ENCODE data around the gene PODN. TPM values are rescaled to one million over a fixed set of nuclear protein-coding genes. Genes with fewer than 3 reads are reported as not detected.

The PODN gene
- total RNA-seq, 2 donors from 2014 or later = 35.8 to 123 TPM

GRCh38 chr1:53082826-53083455 lies 20.9 kb downstream of the PODN start:
- intact Hi-C loops (cut with DNase I) = no loop called here
- ATAC-seq (no peak), DNase-seq (no peak)
- no peak overlapping the region for H3K27ac ChIP-seq
- no peaks in the 10 kb centered on the region for H3K4me1 ChIP-seq
- H3K36me3 ChIP-seq (replicated peaks in 1 of 2; ENCODE audit: insufficient read depth in 1 of 2, low read depth in 2 of 2) = no peaks in the 10 kb centered on the region
- H3K9me3 ChIP-seq = no peaks in the 10 kb centered on the region
- no peaks in the 10 kb centered on the region for H3K27me3 ChIP-seq
- WGBS, 2 donors = 69 to 82% methylated on average over 11 to 13 of the region's 13 CpGs
- no peak overlapping the region for H3K4me3 ChIP-seq
- TF ChIP-seq CTCF (IDR thresholded peaks at IDR 0.05) (no peak), POLR2A (IDR thresholded peaks at IDR 0.05) (no peak)

GRCh38 chr1:53083636-53084588 lies 21.9 kb downstream of the PODN start:
- Histone ChIP-seq H3K9me3 (no peaks in the 10 kb centered on the region), H3K36me3 (replicated peaks in 1 of 2; ENCODE audit: insufficient read depth in 1 of 2, low read depth in 2 of 2) (no peaks in the 10 kb centered on the region), H3K4me3 (no peak overlapping the region), H3K4me1 (no peaks in the 10 kb centered on the region), H3K27ac (no peak overlapping the region), H3K27me3 (no peaks in the 10 kb centered on the region)
- no peak for TF ChIP-seq CTCF (IDR thresholded peaks at IDR 0.05)
- TF ChIP-seq POLR2A (IDR thresholded peaks at IDR 0.05) = no peak
- ATAC-seq = no peak
- WGBS, 2 donors = 84 to 87% methylated on average over 16 to 17 of the region's 17 CpGs
- intact Hi-C loops (cut with DNase I) = no loop called here
- DNase-seq = no peak

- Histone ChIP-seq H3K36me3 (replicated peaks in 1 of 2; ENCODE audit: insufficient read depth in 1 of 2, low read depth in 2 of 2) (no peaks in the 10 kb centered on the region), H3K9me3 (no peaks in the 10 kb centered on the region), H3K27ac (no peak overlapping the region), H3K27me3 (no peaks in the 10 kb centered on the region), H3K4me1 (no peaks in the 10 kb centered on the region), H3K4me3 (no peak overlapping the region)
- intact Hi-C loops (cut with DNase I) = no loop called here
- WGBS, 2 donors = 87 to 88% methylated on average over 8 of the region's 8 CpGs
- no peak for DNase-seq
- no peak for ATAC-seq
- TF ChIP-seq POLR2A (IDR thresholded peaks at IDR 0.05) (no peak), CTCF (IDR thresholded peaks at IDR 0.05) (no peak)
Observed at GRCh38 chr1:53084589-53084971, 22.6 kb downstream of the PODN start.

- 83 to 91% methylated on average over 6 to 8 of the region's 8 CpGs for WGBS, 2 donors
- Histone ChIP-seq H3K4me3 (no peak overlapping the region), H3K4me1 (no peaks in the 10 kb centered on the region), H3K9me3 (no peaks in the 10 kb centered on the region), H3K36me3 (replicated peaks in 1 of 2; ENCODE audit: insufficient read depth in 1 of 2, low read depth in 2 of 2) (no peaks in the 10 kb centered on the region), H3K27me3 (no peaks in the 10 kb centered on the region), H3K27ac (no peak overlapping the region)
- intact Hi-C loops (cut with DNase I) = no loop called here
- DNase-seq = no peak
- TF ChIP-seq POLR2A (IDR thresholded peaks at IDR 0.05) (no peak), CTCF (IDR thresholded peaks at IDR 0.05) (no peak)
- ATAC-seq = no peak
Observed at GRCh38 chr1:53085405-53085804, 23.4 kb downstream of the PODN start.

Measured in body of pancreas (tissue), 4 donors.